SKM-1 treated with dmso at 0.1 percent for 144 hours (cell line): ENCODE data around the gene GIMAP1.

Source experiments
- DNase-seq: peaks from one replicate; lab custom pipeline; 2025; ENCODE audit not compliant: unreplicated experiment; lab: John Stamatoyannopoulos, UW

Gene GIMAP1

DNA sequence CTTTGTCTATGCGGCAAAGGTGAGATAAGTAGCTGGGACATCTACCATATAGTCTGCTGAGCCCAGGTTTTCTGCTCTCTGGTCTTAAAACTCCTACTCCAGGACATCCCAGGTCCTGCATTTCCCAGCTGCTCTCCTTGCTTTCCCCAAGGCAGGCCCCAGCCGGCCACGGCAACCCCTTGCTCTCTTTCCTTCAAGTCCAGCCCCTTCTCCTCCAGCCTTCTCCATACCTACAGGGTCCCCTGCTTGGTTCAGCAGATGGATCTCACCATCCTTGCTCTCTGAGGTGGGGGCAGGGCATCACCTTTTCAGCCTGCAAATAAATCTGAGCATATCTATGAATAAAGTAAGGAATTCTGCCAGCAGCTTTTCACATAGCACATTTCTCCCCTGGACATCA is 29.5 kb downstream of the GIMAP1 start:
- no peak for DNase-seq

GRCh38 chr7:150746921-150747320 is 30.5 kb downstream of the GIMAP1 start:
- DNase-seq = no peak

- no peak for DNase-seq
Measured at GRCh38 chr7:150748376-150748775, 32.0 kb downstream of the GIMAP1 start.

DNA sequence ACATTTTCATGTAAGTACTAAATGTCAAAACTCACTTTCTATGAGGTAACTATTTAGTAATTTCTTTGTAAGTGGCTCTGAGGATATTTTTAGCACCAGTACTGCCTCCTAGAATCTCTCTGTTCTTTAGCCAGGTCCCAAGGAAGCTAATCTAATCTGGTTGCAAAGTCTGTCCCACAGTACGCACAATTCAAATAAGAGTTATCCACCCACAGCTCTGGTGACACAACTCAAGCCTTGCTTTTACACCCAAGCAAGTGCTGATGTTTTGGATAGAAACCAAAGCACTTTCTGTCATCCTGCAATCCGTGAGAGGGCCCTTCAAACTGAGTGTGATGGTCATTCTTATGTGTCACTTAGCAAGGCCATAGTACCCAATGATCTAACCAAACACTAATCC is 35.3 kb downstream of the GIMAP1 start:
- no peak for DNase-seq

DNA sequence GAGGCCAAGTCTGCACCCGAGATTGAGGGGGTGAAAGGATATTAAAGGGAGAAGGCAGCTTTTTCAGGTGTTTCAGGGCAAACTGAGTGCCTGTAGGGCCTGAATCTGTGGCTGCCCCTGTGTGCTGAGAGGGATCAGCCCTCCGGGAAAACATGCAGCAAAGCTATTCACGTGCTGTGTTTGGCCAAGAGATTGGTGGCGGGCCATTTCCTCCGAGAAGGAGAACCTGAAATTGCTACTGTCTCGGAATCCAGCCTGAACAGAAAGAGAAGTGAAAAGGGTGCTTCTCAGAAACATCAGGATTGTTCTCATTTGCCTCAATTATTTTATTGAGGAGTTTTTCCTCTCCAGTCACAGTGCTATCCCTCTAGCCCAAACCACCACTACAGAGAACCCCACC is 36.8 kb downstream of the GIMAP1 start:
- DNase-seq = no peak

- DNase-seq = peak; percentile 9
Measured at GRCh38 chr7:150753826-150754603, 37.6 kb downstream of the GIMAP1 start.

DNA sequence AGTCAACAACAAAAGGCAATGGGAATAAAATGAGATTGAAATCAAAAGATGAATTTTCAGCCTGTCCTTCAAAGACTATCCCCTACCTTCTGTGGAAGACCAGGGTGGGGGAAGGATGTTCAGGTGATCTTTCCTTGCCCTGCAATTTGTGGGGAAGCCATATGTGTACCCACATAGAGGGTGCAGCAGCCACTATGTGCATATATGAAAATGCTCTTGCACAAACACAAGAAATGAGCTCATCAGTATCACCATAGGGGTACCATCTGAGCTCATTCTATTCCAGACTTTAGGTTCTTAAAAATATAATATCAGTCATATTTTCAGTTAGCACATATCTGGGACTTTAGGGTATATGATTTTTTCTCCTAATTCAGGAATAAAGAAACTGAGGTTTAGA is 38.5 kb downstream of the GIMAP1 start:
- no peak for DNase-seq

GRCh38 chr7:150755473-150756099 is 39.2 kb downstream of the GIMAP1 start:
- no peak for DNase-seq

DNA sequence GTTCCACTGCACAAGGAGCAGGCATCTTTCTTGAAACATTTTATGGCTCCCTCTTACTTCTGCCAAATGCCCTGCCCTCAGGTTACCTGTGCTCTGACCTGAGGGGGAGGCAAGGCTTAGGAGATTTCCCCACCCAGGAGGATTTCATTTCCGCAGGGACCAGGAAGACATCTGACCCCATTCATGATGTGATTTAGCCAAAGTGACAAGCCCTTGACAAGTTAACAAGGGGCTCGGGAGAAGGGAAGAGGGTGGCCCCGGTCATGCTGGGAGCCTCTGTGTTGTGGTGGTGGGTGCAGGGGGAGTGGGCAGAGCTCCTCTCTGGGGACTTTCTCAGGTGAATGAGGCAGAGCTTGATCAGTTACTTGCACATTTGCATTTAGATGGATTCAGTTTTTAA is 39.8 kb downstream of the GIMAP1 start:
- no peak for DNase-seq

- DNase-seq = peak; percentile 14
Measured at GRCh38 chr7:150756858-150757257, 40.4 kb downstream of the GIMAP1 start.

- no peak for DNase-seq
Measured at GRCh38 chr7:150759479-150759878, 43.1 kb downstream of the GIMAP1 start.

DNA sequence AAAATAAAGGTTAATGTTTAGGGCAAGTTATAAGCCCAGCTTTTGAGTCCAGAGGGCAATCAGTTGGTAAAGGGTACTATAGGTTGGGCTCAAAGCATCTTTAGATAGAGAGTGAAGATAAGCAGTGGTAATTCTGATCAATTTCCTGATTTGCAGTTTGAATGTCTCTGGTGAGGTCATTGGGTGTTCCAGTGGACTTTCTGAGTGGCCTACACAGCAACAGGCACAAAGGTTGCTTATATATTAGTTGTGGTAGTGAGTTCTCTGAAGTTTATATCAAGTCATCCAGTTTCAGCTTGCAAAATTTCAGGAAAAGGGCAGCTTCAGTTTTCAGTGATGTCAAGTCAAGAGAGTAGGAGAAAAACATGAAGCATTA is 49.9 kb downstream of the GIMAP1 start:
- no peak for DNase-seq

DNA sequence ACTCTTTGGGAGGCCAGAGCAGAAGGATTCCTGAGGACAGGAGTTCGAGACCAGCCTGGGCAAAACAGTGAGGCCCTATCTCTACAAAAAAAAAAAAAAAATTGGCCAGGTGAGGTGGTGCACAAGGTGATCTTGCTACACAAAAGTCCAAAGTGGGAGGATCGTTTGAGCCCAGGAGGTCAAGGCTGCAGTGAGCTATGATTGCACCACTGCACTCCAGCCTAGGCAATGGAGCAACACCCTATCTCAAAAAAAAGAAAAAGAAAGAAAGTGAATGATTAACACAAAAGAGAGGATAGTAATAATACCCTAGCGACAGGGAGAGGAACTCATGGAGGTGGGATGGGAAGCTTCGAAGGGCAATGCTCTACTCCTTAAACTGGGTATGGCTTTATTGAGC is 53.4 kb downstream of the GIMAP1 start:
- DNase-seq = no peak
